Kidney (tissue), 22 donors: Measurements from ENCODE around the gene SPOPL. TPM values are rescaled to one million over a fixed set of nuclear protein-coding genes. Genes with fewer than 3 reads are reported as not detected.

Experiments used
- DNase-seq, 5 donors: peaks; one replicate each; pipeline ENCODE4 v3.0.0-alpha.2; 2013 to 2020
- FAIRE-seq: peaks from 2 replicates; lab custom pipeline; 2012; peaks lifted over from hg19 to GRCh38; lab: Jason Lieb, UNC
- H3K27ac ChIP-seq, 2 donors: one replicate each; pipeline ENCODE4 v1.7.0; 2013; ENCODE audit warnings: low read depth in 2 of 2, low read length in 2 of 2, inconsistent platforms in 1 of 2
- H3K27me3 ChIP-seq: one replicate; pipeline ENCODE4 v1.7.1; 2013; ENCODE audit warnings: low read length, inconsistent platforms; ENCODE audit not compliant: control insufficient read depth, insufficient read depth
- H3K36me3 ChIP-seq, 3 donors: one replicate each; pipeline versions ENCODE4 v1.7.0 to v1.7.1; 2013; ENCODE audit warnings: low read length in 3 of 3, control low read depth in 1 of 3, inconsistent platforms in 1 of 3; ENCODE audit not compliant: insufficient read depth in 3 of 3, control insufficient read depth in 2 of 3
- H3K4me1 ChIP-seq, 3 donors: one replicate each; pipeline versions ENCODE4 v1.7.0 to v1.7.1; 2013; ENCODE audit warnings: low read length in 3 of 3, inconsistent platforms in 1 of 3, low read depth in 1 of 3; ENCODE audit not compliant: control insufficient read depth in 2 of 3, insufficient read depth in 2 of 3
- H3K4me3 ChIP-seq, 3 donors: one replicate each; pipeline versions ENCODE4 v1.7.0 to v1.8.1; 2013; ENCODE audit warnings: low read length in 3 of 3, control low read depth in 1 of 3, inconsistent platforms in 1 of 3
- H3K9ac ChIP-seq, 3 donors: one replicate each; pipeline versions ENCODE4 v1.7.0 to v1.7.1; 2013; ENCODE audit warnings: low read length in 3 of 3, control low read depth in 1 of 3, inconsistent platforms in 1 of 3
- H3K9me3 ChIP-seq, 3 donors: one replicate each; pipeline versions ENCODE4 v1.7.0 to v1.7.1; 2013; ENCODE audit warnings: low read length in 3 of 3, control low read depth in 1 of 3, inconsistent platforms in 1 of 3; ENCODE audit not compliant: control insufficient read depth in 2 of 3, insufficient read depth in 1 of 3
- CTCF ChIP-seq: IDR thresholded peaks from 3 replicates; pipeline ENCODE4 v1.5.1; 2012; ENCODE audit warnings: mild to moderate bottlenecking, moderate library complexity, borderline replicate concordance; ENCODE audit not compliant: insufficient read depth; ENCODE audit errors: extremely low read depth
- intact Hi-C: fragments of 100-400 bp; cut with DNase I; formaldehyde crosslinking; loops from one replicate; pipeline ENCODE4 v1.11.1; 2022
- long read RNA-seq, 10 donors: library from polyadenylated mRNA in 1 of 10; unstranded in 1 of 10; transcript quantifications; one replicate each; pipeline ENCODE4 v2.0.0 and lab custom pipeline, GENCODE V29; 2021 to 2026
- polyA plus RNA-seq: library from polyadenylated mRNA; stranded (reverse); fragments of 350-450 nt; fragmentation: Illumina TruSeq; extraction: RNeasy Lipid Tissue Mini Kit (QIAGEN cat#74804); gene quantifications from one replicate; pipeline ENCODE4 v1.2.3, GENCODE V29; 2014; ENCODE audit warnings: low read depth, low replicate concordance; ENCODE audit not compliant: insufficient read depth
- total RNA-seq: library from RNA; stranded (reverse); fragmentation: NEBNext Ultra II Directional; extraction: Animal tissue kit (Norgen Biotek cat#: 25700); gene quantifications from one replicate; pipeline ENCODE4 v1.2.1, GENCODE V29; 2021
- donor health status: control.
- donor health status: control.
- donor health status: control.
- donor health status: control.
- donor health status: control.
- donor health status: DM: yes; HTN: yes; CAD: no.
- donor health status: Normal renal cell carcinoma (clear cell type).

Gene SPOPL
- total RNA-seq, result 23.1 TPM
- 4.0 TPM for polyA plus RNA-seq
- long read RNA-seq, donor 1, result 0 reads
- long read RNA-seq, donor 2, full-length matches to known transcripts, result 1 of 1 reads
- long read RNA-seq, donor 2, partial matches to known transcripts, result 0 of 1 reads
- long read RNA-seq, donor 2, other reads (novel, unspliced or antisense), result 0 of 1 reads
- long read RNA-seq, donor 3, full-length matches to known transcripts, result 1 of 1 reads
- long read RNA-seq, donor 3, partial matches to known transcripts, result 0 of 1 reads
- long read RNA-seq, donor 3, other reads (novel, unspliced or antisense), result 0 of 1 reads
- long read RNA-seq, donor 4, full-length matches to known transcripts, result 3 of 3 reads
- long read RNA-seq, donor 4, partial matches to known transcripts, result 0 of 3 reads
- long read RNA-seq, donor 4, other reads (novel, unspliced or antisense), result 0 of 3 reads
- long read RNA-seq, donor 5, result 0 reads
- long read RNA-seq, donor 6, full-length matches to known transcripts, result 4 of 4 reads
- long read RNA-seq, donor 6, partial matches to known transcripts, result 0 of 4 reads
- long read RNA-seq, donor 6, other reads (novel, unspliced or antisense), result 0 of 4 reads
- long read RNA-seq, donor 7, full-length matches to known transcripts, result 3 of 8 reads
- long read RNA-seq, donor 7, partial matches to known transcripts, result 0 of 8 reads
- long read RNA-seq, donor 7, other reads (novel, unspliced or antisense), result 5 of 8 reads
- long read RNA-seq, donor 8, full-length matches to known transcripts, result 1 of 1 reads
- long read RNA-seq, donor 8, partial matches to known transcripts, result 0 of 1 reads
- long read RNA-seq, donor 8, other reads (novel, unspliced or antisense), result 0 of 1 reads
- long read RNA-seq, donor 9, full-length matches to known transcripts, result 1 of 1 reads
- long read RNA-seq, donor 9, partial matches to known transcripts, result 0 of 1 reads
- long read RNA-seq, donor 9, other reads (novel, unspliced or antisense), result 0 of 1 reads
- long read RNA-seq, donor 10, full-length matches to known transcripts, result 2 of 2 reads
- long read RNA-seq, donor 10, partial matches to known transcripts, result 0 of 2 reads
- long read RNA-seq, donor 10, other reads (novel, unspliced or antisense), result 0 of 2 reads

- Histone ChIP-seq H3K27me3 (no peaks in the 10 kb centered on the region), H3K27ac (peak within 1 kb of the TSS; percentile 71 to 79), H3K9ac (peak within 1 kb of the TSS; percentile 37 to 83 (median 79)), H3K4me1 (peaks cover 0 to 13% (median 8%) of the 10 kb centered on the region in 3 donors), H3K9me3 (no peaks in the 10 kb centered on the region), H3K4me3 (peak within 1 kb of the TSS; percentile 75 to 88 (median 86)), H3K36me3 (no peaks in the 10 kb centered on the region)
- FAIRE-seq, result no peak
- intact Hi-C loops, result no loop called here
- TF ChIP-seq CTCF, result peak; percentile 8
- DNase-seq, result peak; percentile 93 to 97 (median 95)
Observed at GRCh38 chr2:138501425-138502254, at the start of gene SPOPL. TSS of gene SPOPL (plus strand) at chr2:138501770. CDS start at chr2:138550217, 48,447 bp downstream.

GRCh38 chr2:138452324-138452723 lies 49.2 kb upstream of the SPOPL start:
- Histone ChIP-seq H3K4me3 (no peak overlapping the region), H3K9me3 (no peaks in the 10 kb centered on the region), H3K9ac (no peak overlapping the region), H3K4me1 (peaks cover 0 to 3% (median 0%) of the 10 kb centered on the region in 3 donors), H3K36me3 (no peaks in the 10 kb centered on the region), H3K27me3 (no peaks in the 10 kb centered on the region), H3K27ac (no peak overlapping the region)
- DNase-seq (no peak), FAIRE-seq (no peak)
- TF ChIP-seq CTCF, result no peak
- intact Hi-C loops, result no loop called here

- intact Hi-C loops, result no loop called here
- peaks cover 0 to 3% (median 0%) of the 10 kb centered on the region in 3 donors for H3K4me1 ChIP-seq
- no peaks in the 10 kb centered on the region for H3K36me3 ChIP-seq
- no peak overlapping the region for H3K27ac ChIP-seq
- DNase-seq (no peak), FAIRE-seq (no peak)
- no peak overlapping the region for H3K4me3 ChIP-seq
- H3K27me3 ChIP-seq, result no peaks in the 10 kb centered on the region
- TF ChIP-seq CTCF, result no peak
- H3K9ac ChIP-seq, result no peak overlapping the region
- peaks cover 0 to 4% (median 0%) of the 10 kb centered on the region in 3 donors for H3K9me3 ChIP-seq
Observed at GRCh38 chr2:138453815-138454214, 47.8 kb upstream of the SPOPL start.
